ENCODE measurements around the gene KDM7A. TPM values are rescaled to one million over a fixed set of nuclear protein-coding genes. Genes with fewer than 3 reads are reported as not detected.

Gene KDM7A
- total RNA-seq, 1 experiment from 2014 or later, result 5.1 TPM

GRCh38 chr7:140211698-140212097, 34.9 kb upstream of the KDM7A start:
- POLR2A ChIA-PET, result no interaction called here
- no peaks in the 10 kb centered on the region for H3K36me3 ChIP-seq (ENCODE audit: control insufficient read depth, insufficient read depth, low read length)
- peaks cover 2% of the 10 kb centered on the region for H3K27me3 Mint-ChIP-seq (ENCODE audit: insufficient read depth, unreplicated experiment)
- H3K9me3 ChIP-seq, result no peaks in the 10 kb centered on the region
- CTCF ChIA-PET, result no interaction called here
- H3K36me3 Mint-ChIP-seq (ENCODE audit: insufficient read depth, unreplicated experiment), result no peaks in the 10 kb centered on the region
- no peak for TF ChIP-seq CTCF (IDR thresholded peaks at IDR 0.05; ENCODE audit: insufficient read depth in 1 of 2, low read depth in 1 of 2, low read length in 1 of 2, severe bottlenecking in 1 of 2, unreplicated experiment in 1 of 2)
- H3K4me1 ChIP-seq, result no peaks in the 10 kb centered on the region
- BruUV-seq (replicated peaks), result no TSS peak
- H3K9me3 Mint-ChIP-seq (ENCODE audit: unreplicated experiment), result no peaks in the 10 kb centered on the region
- no peak overlapping the region for H3K4me3 ChIP-seq (ENCODE audit: low read depth, low read length)
- no peak overlapping the region for H3K27ac Mint-ChIP-seq (ENCODE audit: unreplicated experiment)
- no peaks in the 10 kb centered on the region; the same call in 1 of the 2 replicates for H3K27me3 ChIP-seq (replicated peaks; ENCODE audit: control insufficient read depth, insufficient read depth, low read length)
- DNase-seq, result no peak
- no peak overlapping the region for H3K4me3 Mint-ChIP-seq (ENCODE audit: unreplicated experiment)
- intact Hi-C loops (cut with micrococcal nuclease; ENCODE audit: unreplicated experiment), result no loop called here
- H3K4me1 Mint-ChIP-seq (ENCODE audit: low read depth, unreplicated experiment), result no peaks in the 10 kb centered on the region

GRCh38 chr7:140209866-140210609, 33.3 kb upstream of the KDM7A start:
- ChIA-PET POLR2A (no interaction called here), CTCF (no interaction called here)
- H3K4me1 Mint-ChIP-seq (ENCODE audit: low read depth, unreplicated experiment), result no peaks in the 10 kb centered on the region
- no peak overlapping the region for H3K27ac Mint-ChIP-seq (ENCODE audit: unreplicated experiment)
- Histone ChIP-seq H3K36me3 (ENCODE audit: control insufficient read depth, insufficient read depth, low read length) (no peaks in the 10 kb centered on the region), H3K4me1 (no peaks in the 10 kb centered on the region), H3K27me3 (replicated peaks; ENCODE audit: control insufficient read depth, insufficient read depth, low read length) (no peaks in the 10 kb centered on the region; the same call in 1 of the 2 replicates), H3K9me3 (no peaks in the 10 kb centered on the region), H3K4me3 (ENCODE audit: low read depth, low read length) (no peak overlapping the region)
- BruUV-seq (replicated peaks), result no TSS peak
- H3K9me3 Mint-ChIP-seq (ENCODE audit: unreplicated experiment), result no peaks in the 10 kb centered on the region
- intact Hi-C loops (cut with micrococcal nuclease; ENCODE audit: unreplicated experiment), result no loop called here
- H3K27me3 Mint-ChIP-seq (ENCODE audit: insufficient read depth, unreplicated experiment), result peaks cover 6% of the 10 kb centered on the region
- DNase-seq, result no peak
- no peak for TF ChIP-seq CTCF (IDR thresholded peaks at IDR 0.05; ENCODE audit: insufficient read depth in 1 of 2, low read depth in 1 of 2, low read length in 1 of 2, severe bottlenecking in 1 of 2, unreplicated experiment in 1 of 2)
- H3K36me3 Mint-ChIP-seq (ENCODE audit: insufficient read depth, unreplicated experiment), result no peaks in the 10 kb centered on the region
- no peak overlapping the region for H3K4me3 Mint-ChIP-seq (ENCODE audit: unreplicated experiment)

GRCh38 chr7:140206616-140207389, 30.0 kb upstream of the KDM7A start:
- Mint-ChIP-seq H3K36me3 (ENCODE audit: insufficient read depth, unreplicated experiment) (no peaks in the 10 kb centered on the region), H3K4me3 (ENCODE audit: unreplicated experiment) (no peak overlapping the region), H3K27ac (ENCODE audit: unreplicated experiment) (no peak overlapping the region), H3K4me1 (ENCODE audit: low read depth, unreplicated experiment) (no peaks in the 10 kb centered on the region), H3K27me3 (ENCODE audit: insufficient read depth, unreplicated experiment) (peaks cover 6% of the 10 kb centered on the region), H3K9me3 (ENCODE audit: unreplicated experiment) (peaks cover 22% of the 10 kb centered on the region)
- Histone ChIP-seq H3K27me3 (replicated peaks; ENCODE audit: control insufficient read depth, insufficient read depth, low read length) (no peaks in the 10 kb centered on the region; the same call in 1 of the 2 replicates), H3K4me1 (no peaks in the 10 kb centered on the region), H3K9me3 (0 out of 2 replicates have a peak, but pooled peaks cover 7% of the 10 kb centered on the region), H3K4me3 (ENCODE audit: low read depth, low read length) (no peak overlapping the region), H3K36me3 (ENCODE audit: control insufficient read depth, insufficient read depth, low read length) (no peaks in the 10 kb centered on the region)
- BruUV-seq (replicated peaks), result no TSS peak
- ChIA-PET POLR2A (no interaction called here), CTCF (no interaction called here)
- intact Hi-C loops (cut with micrococcal nuclease; ENCODE audit: unreplicated experiment), result no loop called here
- TF ChIP-seq CTCF (IDR thresholded peaks at IDR 0.05; ENCODE audit: insufficient read depth in 1 of 2, low read depth in 1 of 2, low read length in 1 of 2, severe bottlenecking in 1 of 2, unreplicated experiment in 1 of 2), result no peak
- DNase-seq, result no peak

All from Caco-2 (cell line).